Measurements from ENCODE around the gene SERPINE3. TPM values are rescaled to one million over a fixed set of nuclear protein-coding genes. Genes with fewer than 3 reads are reported as not detected.

The SERPINE3 gene
- total and polyA plus RNA-seq, 4 donors = not detected

- Histone ChIP-seq H3K9me3 (ENCODE audit: control insufficient read depth, low read length) (no peaks in the 10 kb centered on the region), H3K36me3 (ENCODE audit: control insufficient read depth in 1 of 2, insufficient read depth in 2 of 2, low read length in 1 of 2) (no peaks in the 10 kb centered on the region), H3K27me3 (ENCODE audit: control insufficient read depth in 1 of 2, insufficient read depth in 2 of 2, low read length in 1 of 2) (no peaks in the 10 kb centered on the region), H3K4me1 (ENCODE audit: control insufficient read depth in 1 of 2, insufficient read depth in 2 of 2, low read length in 2 of 2) (peaks cover 0 to 5% of the 10 kb centered on the region in 2 donors), H3K4me3 (ENCODE audit: low read length in 2 of 2) (no peak overlapping the region), H3K27ac (ENCODE audit: low read depth in 1 of 2, low read length in 2 of 2) (no peak overlapping the region)
- 94 to 95% methylated on average over 2 of the region's 2 CpGs for WGBS, 2 donors
- no peak for ATAC-seq (ENCODE audit: low FRiP score)
- intact Hi-C loops (cut with DNase I) = no loop called here
- DNase-seq = no peak
Observed at GRCh38 chr13:51311231-51311630, 28.3 kb upstream of the SERPINE3 start.

- Histone ChIP-seq H3K27me3 (ENCODE audit: control insufficient read depth in 1 of 2, insufficient read depth in 2 of 2, low read length in 1 of 2) (no peaks in the 10 kb centered on the region), H3K9me3 (ENCODE audit: control insufficient read depth, low read length) (no peaks in the 10 kb centered on the region), H3K36me3 (ENCODE audit: control insufficient read depth in 1 of 2, insufficient read depth in 2 of 2, low read length in 1 of 2) (no peaks in the 10 kb centered on the region), H3K27ac (ENCODE audit: low read depth in 1 of 2, low read length in 2 of 2) (no peak overlapping the region), H3K4me3 (ENCODE audit: low read length in 2 of 2) (no peak overlapping the region), H3K4me1 (ENCODE audit: control insufficient read depth in 1 of 2, insufficient read depth in 2 of 2, low read length in 2 of 2) (peaks cover 0 to 6% of the 10 kb centered on the region in 2 donors)
- no peak for DNase-seq
- ATAC-seq (ENCODE audit: low FRiP score) = no peak
- WGBS, 2 donors = 94 to 95% methylated on average over 5 of the region's 5 CpGs
- intact Hi-C loops (cut with DNase I) = no loop called here
Observed at GRCh38 chr13:51311957-51312520, 27.5 kb upstream of the SERPINE3 start.

- no peaks in the 10 kb centered on the region for H3K36me3 ChIP-seq (ENCODE audit: control insufficient read depth in 1 of 2, insufficient read depth in 2 of 2, low read length in 1 of 2)
- no peak for ATAC-seq (ENCODE audit: low FRiP score)
- WGBS, 2 donors = 74 to 88% methylated on average over 1 of the region's 1 CpG
Observed at GRCh38 chr13:51313619-51314018, 25.9 kb upstream of the SERPINE3 start.

GRCh38 chr13:51317262-51317661 lies 22.2 kb upstream of the SERPINE3 start:
- 28 to 55% methylated on average over 1 of the region's 1 CpG for WGBS, 2 donors

More at GRCh38 chr13:51313619-51314018, 25.9 kb upstream of the SERPINE3 start:
- Histone ChIP-seq H3K4me3 (ENCODE audit: low read length in 2 of 2) (no peak overlapping the region), H3K4me1 (ENCODE audit: control insufficient read depth in 1 of 2, insufficient read depth in 2 of 2, low read length in 2 of 2) (peaks cover 0 to 6% of the 10 kb centered on the region in 2 donors), H3K27ac (ENCODE audit: low read depth in 1 of 2, low read length in 2 of 2) (no peak overlapping the region), H3K27me3 (ENCODE audit: control insufficient read depth in 1 of 2, insufficient read depth in 2 of 2, low read length in 1 of 2) (no peaks in the 10 kb centered on the region), H3K9me3 (ENCODE audit: control insufficient read depth, low read length) (no peaks in the 10 kb centered on the region)
- intact Hi-C loops (cut with DNase I) = no loop called here
- no peak for DNase-seq

DNA sequence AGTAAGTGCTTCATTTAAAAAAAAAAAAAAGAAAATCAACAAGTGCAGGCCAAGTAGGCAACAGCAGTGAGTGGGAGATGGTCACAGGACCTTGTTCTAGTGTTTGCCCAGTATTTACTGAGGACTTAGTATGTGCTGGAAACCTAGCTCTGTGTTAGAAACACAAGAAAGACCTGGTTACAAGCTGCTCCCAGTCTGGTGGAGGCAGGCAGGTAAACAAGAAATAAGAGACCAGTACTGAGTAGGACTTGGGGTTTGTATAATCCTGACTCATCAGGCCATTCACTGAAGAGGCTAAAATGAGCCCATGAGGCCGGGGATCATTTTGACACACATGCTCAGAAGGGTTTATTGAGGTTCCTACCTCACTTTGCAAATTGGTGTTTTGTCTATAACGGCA lies 21.5 kb upstream of the SERPINE3 start:
- 97 to 98% methylated on average over 2 of the region's 2 CpGs for whole genome bisulfite sequencing, 2 donors
- H3K36me3 ChIP-seq (ENCODE audit: control insufficient read depth in 1 of 2, insufficient read depth in 2 of 2, low read length in 1 of 2) = no peaks in the 10 kb centered on the region
- no peaks in the 10 kb centered on the region for H3K27me3 ChIP-seq (ENCODE audit: control insufficient read depth in 1 of 2, insufficient read depth in 2 of 2, low read length in 1 of 2)
- DNase-seq (no peak), ATAC-seq (ENCODE audit: low FRiP score) (no peak)
- intact Hi-C loops (cut with DNase I) = no loop called here
- no peaks in the 10 kb centered on the region for H3K9me3 ChIP-seq (ENCODE audit: control insufficient read depth, low read length)
- peaks cover 0 to 8% of the 10 kb centered on the region in 2 donors for H3K4me1 ChIP-seq (ENCODE audit: control insufficient read depth in 1 of 2, insufficient read depth in 2 of 2, low read length in 2 of 2)
- no peak overlapping the region for H3K4me3 ChIP-seq (ENCODE audit: low read length in 2 of 2)
- H3K27ac ChIP-seq (ENCODE audit: low read depth in 1 of 2, low read length in 2 of 2) = no peak overlapping the region

More at GRCh38 chr13:51317262-51317661, 22.2 kb upstream of the SERPINE3 start:
- no peak overlapping the region for H3K4me3 ChIP-seq (ENCODE audit: low read length in 2 of 2)
- H3K9me3 ChIP-seq (ENCODE audit: control insufficient read depth, low read length) = no peaks in the 10 kb centered on the region
- ATAC-seq (ENCODE audit: low FRiP score) (no peak), DNase-seq (no peak)
- H3K4me1 ChIP-seq (ENCODE audit: control insufficient read depth in 1 of 2, insufficient read depth in 2 of 2, low read length in 2 of 2) = peaks cover 0 to 8% of the 10 kb centered on the region in 2 donors
- no peaks in the 10 kb centered on the region for H3K36me3 ChIP-seq (ENCODE audit: control insufficient read depth in 1 of 2, insufficient read depth in 2 of 2, low read length in 1 of 2)
- H3K27ac ChIP-seq (ENCODE audit: low read depth in 1 of 2, low read length in 2 of 2) = no peak overlapping the region
- no peaks in the 10 kb centered on the region for H3K27me3 ChIP-seq (ENCODE audit: control insufficient read depth in 1 of 2, insufficient read depth in 2 of 2, low read length in 1 of 2)
- intact Hi-C loops (cut with DNase I) = no loop called here

- WGBS, 2 donors = 94 to 96% methylated on average over 3 of the region's 3 CpGs
- intact Hi-C loops (cut with DNase I) = no loop called here
Observed at GRCh38 chr13:51318876-51319275, 20.6 kb upstream of the SERPINE3 start.

DNA sequence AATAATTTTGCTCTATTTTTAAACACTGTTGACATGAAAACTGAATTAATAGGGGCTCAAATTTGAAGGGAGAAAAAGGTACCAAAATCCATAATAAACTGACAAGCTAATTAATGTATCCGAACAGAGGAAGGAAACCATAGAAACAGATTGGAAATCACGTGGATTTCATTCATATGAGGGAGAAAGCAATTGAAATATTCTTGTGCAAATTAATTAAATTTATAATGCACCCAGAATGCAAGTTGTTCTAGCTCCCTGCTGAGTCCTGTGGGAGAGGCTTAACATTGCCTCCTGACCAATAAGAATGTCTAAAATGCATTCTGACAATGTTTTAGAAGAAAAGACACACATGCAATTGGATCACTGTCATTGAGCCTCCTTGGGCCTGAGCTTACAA lies 17.7 kb upstream of the SERPINE3 start:
- peaks cover 0 to 2% of the 10 kb centered on the region in 2 donors for H3K4me1 ChIP-seq (ENCODE audit: control insufficient read depth in 1 of 2, insufficient read depth in 2 of 2, low read length in 2 of 2)
- H3K36me3 ChIP-seq (ENCODE audit: control insufficient read depth in 1 of 2, insufficient read depth in 2 of 2, low read length in 1 of 2) = no peaks in the 10 kb centered on the region
- ATAC-seq (ENCODE audit: low FRiP score) (no peak), DNase-seq (no peak)
- WGBS, 2 donors = 6 to 11% methylated on average over 2 of the region's 2 CpGs
- H3K27ac ChIP-seq (ENCODE audit: low read depth in 1 of 2, low read length in 2 of 2) = no peak overlapping the region
- no peaks in the 10 kb centered on the region for H3K9me3 ChIP-seq (ENCODE audit: control insufficient read depth, low read length)
- H3K27me3 ChIP-seq (ENCODE audit: control insufficient read depth in 1 of 2, insufficient read depth in 2 of 2, low read length in 1 of 2) = no peaks in the 10 kb centered on the region
- H3K4me3 ChIP-seq (ENCODE audit: low read length in 2 of 2) = no peak overlapping the region
- intact Hi-C loops (cut with DNase I) = no loop called here

More at GRCh38 chr13:51318876-51319275, 20.6 kb upstream of the SERPINE3 start:
- Histone ChIP-seq H3K4me1 (ENCODE audit: control insufficient read depth in 1 of 2, insufficient read depth in 2 of 2, low read length in 2 of 2) (peaks cover 0 to 8% of the 10 kb centered on the region in 2 donors), H3K36me3 (ENCODE audit: control insufficient read depth in 1 of 2, insufficient read depth in 2 of 2, low read length in 1 of 2) (no peaks in the 10 kb centered on the region), H3K4me3 (ENCODE audit: low read length in 2 of 2) (no peak overlapping the region), H3K27me3 (ENCODE audit: control insufficient read depth in 1 of 2, insufficient read depth in 2 of 2, low read length in 1 of 2) (no peaks in the 10 kb centered on the region), H3K9me3 (ENCODE audit: control insufficient read depth, low read length) (no peaks in the 10 kb centered on the region), H3K27ac (ENCODE audit: low read depth in 1 of 2, low read length in 2 of 2) (no peak overlapping the region)
- DNase-seq = no peak
- ATAC-seq (ENCODE audit: low FRiP score) = no peak

GRCh38 chr13:51322826-51323225 lies 16.7 kb upstream of the SERPINE3 start:
- no peak overlapping the region for H3K4me3 ChIP-seq (ENCODE audit: low read length in 2 of 2)
- no peaks in the 10 kb centered on the region for H3K9me3 ChIP-seq (ENCODE audit: control insufficient read depth, low read length)
- H3K36me3 ChIP-seq (ENCODE audit: control insufficient read depth in 1 of 2, insufficient read depth in 2 of 2, low read length in 1 of 2) = no peaks in the 10 kb centered on the region
- H3K4me1 ChIP-seq (ENCODE audit: control insufficient read depth in 1 of 2, insufficient read depth in 2 of 2, low read length in 2 of 2) = peaks cover 0 to 2% of the 10 kb centered on the region in 2 donors
- 80 to 82% methylated on average over 3 of the region's 3 CpGs for WGBS, 2 donors
- intact Hi-C loops (cut with DNase I) = no loop called here
- ATAC-seq (ENCODE audit: low FRiP score) (no peak), DNase-seq (no peak)
- no peak overlapping the region for H3K27ac ChIP-seq (ENCODE audit: low read depth in 1 of 2, low read length in 2 of 2)
- H3K27me3 ChIP-seq (ENCODE audit: control insufficient read depth in 1 of 2, insufficient read depth in 2 of 2, low read length in 1 of 2) = no peaks in the 10 kb centered on the region

DNA sequence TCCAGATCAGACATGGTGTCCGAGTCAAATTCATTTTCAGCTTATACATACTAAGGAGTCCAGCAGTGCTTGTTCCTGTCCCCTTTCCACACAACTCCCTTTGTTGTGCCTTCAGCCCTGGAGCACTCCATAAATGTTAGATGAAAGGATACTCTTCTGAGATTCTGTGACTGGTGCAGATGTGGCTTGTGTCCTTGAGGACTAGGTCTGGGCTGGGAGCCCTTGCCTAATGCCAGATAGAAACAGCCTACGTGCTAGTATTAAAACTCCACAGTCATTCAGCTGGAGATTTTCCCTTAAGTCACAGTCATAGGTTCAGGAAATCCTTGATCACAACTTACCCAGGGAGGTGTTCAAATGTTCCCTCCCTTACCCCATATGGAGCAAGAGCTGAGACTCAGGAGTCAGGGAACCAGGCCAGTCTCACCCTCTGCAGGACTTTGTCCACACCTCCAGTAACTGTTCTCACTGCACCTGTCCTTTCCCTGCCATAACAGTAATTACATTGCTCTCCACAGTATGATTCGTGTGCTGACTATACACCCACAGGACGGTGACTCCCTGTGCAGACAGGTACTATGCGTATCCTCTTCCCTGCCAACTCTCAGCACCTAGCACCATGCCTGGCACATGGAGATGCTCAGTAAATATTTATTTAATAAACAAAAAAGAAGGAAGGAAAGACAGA lies 15.5 kb upstream of the SERPINE3 start:
- no peak overlapping the region for H3K27ac ChIP-seq (ENCODE audit: low read depth in 1 of 2, low read length in 2 of 2)
- no peaks in the 10 kb centered on the region for H3K27me3 ChIP-seq (ENCODE audit: control insufficient read depth in 1 of 2, insufficient read depth in 2 of 2, low read length in 1 of 2)
- ATAC-seq (ENCODE audit: low FRiP score) (no peak), DNase-seq (no peak)
- H3K4me3 ChIP-seq (ENCODE audit: low read length in 2 of 2) = no peak overlapping the region
- no peaks in the 10 kb centered on the region for H3K9me3 ChIP-seq (ENCODE audit: control insufficient read depth, low read length)
- H3K36me3 ChIP-seq (ENCODE audit: control insufficient read depth in 1 of 2, insufficient read depth in 2 of 2, low read length in 1 of 2) = no peaks in the 10 kb centered on the region
- H3K4me1 ChIP-seq (ENCODE audit: control insufficient read depth in 1 of 2, insufficient read depth in 2 of 2, low read length in 2 of 2) = peaks cover 0 to 2% of the 10 kb centered on the region in 2 donors
- intact Hi-C loops (cut with DNase I) = no loop called here
- WGBS, 2 donors = 92% methylated on average over 5 of the region's 5 CpGs
